CD4-positive, alpha-beta T cell treated with Interleukin-6 at 100 ng/mL for 8 hours (primary cell): ENCODE results near the gene ASAP2.

Source experiments
- DNase-seq: peaks from one replicate; pipeline ENCODE4 v3.0.0-alpha.2; 2020; ENCODE audit warnings: mixed read lengths, low spot score

ASAP2 gene

DNA sequence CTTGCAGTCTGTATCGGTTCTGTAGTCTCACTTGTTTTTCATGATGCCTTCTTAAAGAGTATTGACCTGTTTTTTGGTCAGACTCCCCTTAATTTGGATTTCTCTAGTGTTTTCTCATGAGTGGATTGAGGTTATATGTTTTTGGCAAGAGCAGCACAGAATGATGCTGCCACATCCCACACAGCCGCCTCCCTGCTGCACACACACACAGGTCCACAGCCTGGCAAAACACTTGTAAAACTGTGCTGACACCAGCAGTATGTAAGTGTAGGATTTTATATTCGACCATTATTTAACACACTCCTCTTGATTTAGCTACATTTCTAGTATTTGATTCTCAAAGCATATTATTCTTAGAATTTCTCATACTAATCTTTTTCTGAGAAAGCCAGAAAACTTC lies 148.7 kb downstream of the ASAP2 start:
- DNase-seq = no peak

DNA sequence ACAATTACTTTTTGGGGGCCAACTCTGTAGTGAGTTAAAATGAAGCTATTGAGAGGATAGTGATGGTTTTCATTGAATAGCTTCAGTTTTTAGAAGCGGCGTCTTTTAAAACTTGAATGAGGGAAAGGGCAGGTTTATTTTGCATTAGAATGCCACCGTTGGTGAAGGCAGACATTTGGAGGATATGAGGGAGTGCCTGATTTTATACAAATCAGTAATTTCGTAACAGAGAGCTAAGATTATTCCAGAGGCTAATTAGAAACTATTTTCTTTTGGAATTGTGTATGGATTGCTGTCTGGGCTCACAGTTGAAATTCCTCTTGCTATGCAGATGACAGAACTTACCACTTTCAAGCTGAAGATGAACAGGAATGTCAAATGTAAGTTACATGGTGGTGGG lies 149.1 kb downstream of the ASAP2 start:
- no peak for DNase-seq

DNA sequence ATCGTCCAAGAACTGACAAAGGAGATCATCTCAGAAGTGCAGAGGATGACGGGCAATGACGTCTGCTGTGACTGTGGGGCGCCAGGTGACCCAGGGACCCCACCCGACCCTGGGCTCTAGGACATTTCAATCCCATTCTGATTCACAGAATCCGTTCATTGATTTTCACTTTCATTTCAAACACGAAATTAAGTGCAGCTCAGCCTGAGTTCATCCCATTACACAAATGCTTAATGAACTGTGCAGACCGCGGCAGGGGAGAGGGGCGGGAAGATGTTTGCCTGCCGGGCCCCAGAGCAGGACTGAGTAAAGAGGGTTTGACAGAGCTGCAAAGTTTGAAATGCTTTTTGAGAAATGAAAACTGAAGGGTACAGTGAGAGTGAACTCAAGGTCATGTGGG lies 149.6 kb downstream of the ASAP2 start:
- no peak for DNase-seq

DNA sequence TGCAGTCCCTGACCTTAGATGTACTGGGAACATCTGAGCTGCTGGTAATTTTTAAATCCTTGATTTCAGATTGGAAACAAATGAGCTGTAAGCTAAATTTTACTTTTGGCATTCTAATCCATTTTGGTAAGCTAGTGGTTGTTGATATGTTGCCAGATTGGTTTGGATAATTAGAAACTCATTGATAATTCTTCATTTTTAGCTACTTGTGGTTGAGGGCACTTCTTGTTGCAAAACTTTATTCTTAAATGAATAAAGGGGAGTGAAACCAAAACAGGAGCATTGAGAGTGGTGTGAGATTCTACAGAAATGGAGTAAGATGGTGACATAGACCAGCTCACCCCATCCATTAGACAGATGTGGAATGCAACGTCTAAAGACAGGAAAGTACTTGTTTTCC lies 152.2 kb downstream of the ASAP2 start:
- DNase-seq = no peak

DNA sequence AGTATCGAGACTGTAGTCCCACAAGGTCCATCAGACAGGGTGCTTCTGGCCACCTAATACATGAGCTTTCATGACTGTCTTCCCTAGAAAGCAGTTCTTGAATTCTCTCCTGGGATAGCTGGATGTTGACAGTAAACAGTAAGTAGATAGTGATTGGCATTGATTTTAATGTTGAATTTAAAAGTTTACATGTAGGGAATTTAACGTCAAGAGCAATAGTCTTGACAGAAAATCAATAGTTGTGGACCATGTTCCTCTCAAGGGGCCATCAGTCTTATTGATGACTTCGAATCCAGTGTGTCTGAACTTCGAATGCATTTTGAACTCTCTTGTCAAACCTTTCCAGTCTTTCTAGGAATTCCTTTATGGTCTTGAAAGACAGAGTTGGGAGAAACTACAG lies 152.9 kb downstream of the ASAP2 start:
- no peak for DNase-seq

DNA sequence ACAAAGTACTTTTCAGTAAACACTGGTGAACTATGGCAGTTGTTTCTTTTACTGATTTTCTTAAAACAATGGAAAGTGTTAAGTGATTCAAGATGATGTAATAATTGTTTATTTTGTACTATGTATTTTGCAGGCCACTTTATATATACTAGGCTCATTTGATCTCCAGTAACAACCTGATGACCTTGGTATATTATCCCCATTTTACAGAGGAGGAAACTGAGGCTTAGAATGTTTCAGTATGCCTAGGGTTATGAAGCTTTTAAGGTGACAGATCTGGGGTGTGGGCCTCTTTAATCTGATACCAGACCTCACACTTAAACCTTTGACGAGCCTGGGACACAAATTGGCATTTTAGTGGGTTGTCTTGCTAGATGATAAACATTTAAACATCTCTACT lies 153.5 kb downstream of the ASAP2 start:
- no peak for DNase-seq

DNA sequence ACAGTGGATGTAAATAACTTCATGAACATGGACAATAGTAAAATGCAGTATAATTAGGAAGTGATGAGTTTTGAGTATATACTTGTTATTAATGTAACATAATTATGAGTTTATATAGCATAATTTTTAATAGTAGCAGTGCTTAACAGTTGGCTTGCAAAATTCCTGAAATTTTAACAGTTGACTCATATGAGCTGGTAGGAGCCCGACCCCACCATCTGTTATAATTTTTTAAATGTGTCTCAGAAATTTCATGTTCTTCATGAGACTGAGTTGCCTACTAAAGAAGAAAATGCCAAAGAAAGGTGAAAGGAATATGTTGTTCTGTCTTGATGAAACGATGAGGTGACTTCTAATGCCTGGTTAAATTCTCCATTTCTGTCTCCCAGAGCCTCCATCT lies 154.1 kb downstream of the ASAP2 start:
- no peak for DNase-seq

DNA sequence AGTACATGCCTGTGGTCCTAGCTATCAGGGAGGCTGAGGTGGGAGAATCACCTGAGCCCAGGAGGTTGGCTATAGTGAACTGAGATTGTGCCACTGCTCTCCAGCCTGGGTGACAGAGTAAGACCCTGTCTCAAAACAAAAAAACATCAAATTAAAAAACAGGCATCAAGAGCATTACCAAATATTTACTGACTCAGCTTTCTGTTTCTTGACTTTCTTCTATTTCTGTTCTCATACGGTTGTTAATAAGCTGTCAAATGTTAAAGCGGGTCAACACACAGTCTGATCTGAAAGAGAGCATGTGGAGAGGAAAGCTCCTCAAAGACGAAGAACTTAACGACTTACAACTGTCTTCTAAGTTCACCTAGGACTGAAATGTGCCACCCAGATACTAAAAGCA lies 157.8 kb downstream of the ASAP2 start:
- no peak for DNase-seq

DNA sequence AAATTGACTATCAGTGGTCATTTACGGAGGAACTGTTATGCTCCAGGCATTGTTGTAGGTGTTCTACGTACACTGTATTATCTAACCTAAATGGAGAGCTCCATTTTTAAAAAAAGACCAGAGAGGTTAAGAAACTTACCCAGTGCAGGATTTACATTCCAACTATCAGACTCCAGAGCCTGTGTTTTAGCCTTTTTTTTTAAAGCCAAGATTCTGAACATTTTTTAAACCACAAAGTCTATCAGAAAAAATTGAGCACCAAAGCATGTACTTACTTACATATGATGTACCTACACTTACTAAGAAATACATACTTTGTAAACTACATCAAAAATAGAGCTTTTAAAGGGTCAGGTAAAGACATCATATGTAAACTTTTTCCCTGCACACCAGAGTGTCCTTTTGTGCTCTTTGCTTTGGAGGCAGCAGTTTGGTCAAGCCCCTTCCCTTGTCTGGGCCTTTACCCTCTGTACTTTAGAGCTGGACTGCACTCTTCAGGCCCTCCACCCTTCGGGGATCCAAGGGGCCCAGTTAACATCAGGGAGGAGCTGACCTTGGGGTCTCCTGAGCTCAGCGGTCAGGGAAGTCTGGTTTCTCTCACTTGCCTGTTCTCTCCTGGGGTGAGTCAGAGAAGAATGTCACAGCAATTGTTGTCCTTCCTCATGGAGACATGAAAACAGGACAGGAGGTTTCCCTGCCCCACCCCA lies 158.3 kb downstream of the ASAP2 start:
- DNase-seq = no peak

DNA sequence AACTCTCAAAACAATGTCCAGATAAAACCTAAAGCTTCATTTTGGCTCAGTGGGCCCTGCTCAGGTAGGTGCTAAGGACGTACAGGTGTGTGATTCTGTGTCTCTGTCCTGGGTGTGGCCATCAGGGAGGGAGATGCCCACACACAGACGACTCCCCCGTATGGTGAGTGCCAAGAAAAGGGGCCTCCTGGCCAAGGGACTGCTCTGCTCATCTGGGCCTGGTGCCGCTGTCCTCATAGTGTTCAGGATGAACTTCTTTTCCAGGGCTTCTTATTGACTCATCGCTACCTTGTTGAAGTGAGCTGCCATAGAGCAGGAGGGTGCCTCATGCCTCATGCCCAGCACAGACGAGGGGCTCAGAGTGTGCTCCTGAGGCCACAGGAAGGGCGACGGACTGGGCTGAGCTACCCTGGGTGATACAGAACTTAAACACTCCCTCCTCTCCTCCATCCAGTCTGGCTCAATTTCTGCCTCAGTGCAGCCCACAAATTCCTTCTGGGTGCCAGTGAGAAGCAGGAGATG lies 158.9 kb downstream of the ASAP2 start:
- DNase-seq = no peak

DNA sequence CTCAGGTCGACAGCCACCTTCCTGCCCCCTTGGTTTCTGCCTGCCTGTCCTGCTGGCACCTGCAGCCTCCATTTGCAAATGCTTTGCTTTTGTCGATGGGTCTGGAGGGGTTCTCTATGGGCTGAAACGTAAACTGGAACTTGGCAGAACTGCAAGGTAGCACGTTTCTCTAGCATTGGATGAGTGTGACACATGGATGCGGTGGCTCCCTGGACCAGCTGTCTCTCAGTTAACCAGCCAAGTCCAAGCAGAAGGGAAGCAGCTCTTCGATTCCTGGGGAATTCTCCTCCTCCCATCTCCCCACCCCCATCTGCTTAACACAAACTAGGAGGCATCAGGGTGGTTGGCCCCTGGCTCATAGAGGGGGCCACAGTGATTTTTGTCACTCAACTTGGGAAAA lies 159.4 kb downstream of the ASAP2 start:
- DNase-seq = no peak

DNA sequence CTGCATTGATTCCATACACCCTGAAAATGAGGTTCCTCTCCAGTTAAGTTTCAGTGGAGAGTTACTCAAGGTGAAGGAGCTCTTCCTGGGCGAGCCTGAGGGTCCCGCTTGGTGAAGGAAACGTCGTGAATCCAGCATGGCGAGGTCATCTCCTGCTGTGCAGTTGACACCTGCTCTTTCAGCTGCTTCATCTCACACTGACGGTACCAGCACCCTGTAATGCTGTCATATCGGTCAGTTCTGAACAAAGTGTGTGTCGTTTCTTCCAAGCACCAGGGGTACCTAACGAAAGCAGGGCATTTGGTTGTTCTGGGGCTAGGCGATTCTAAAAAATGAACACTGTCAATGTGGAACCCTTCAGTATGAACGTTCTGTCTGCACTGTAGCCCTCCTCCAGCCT lies 164.1 kb downstream of the ASAP2 start:
- no peak for DNase-seq

DNA sequence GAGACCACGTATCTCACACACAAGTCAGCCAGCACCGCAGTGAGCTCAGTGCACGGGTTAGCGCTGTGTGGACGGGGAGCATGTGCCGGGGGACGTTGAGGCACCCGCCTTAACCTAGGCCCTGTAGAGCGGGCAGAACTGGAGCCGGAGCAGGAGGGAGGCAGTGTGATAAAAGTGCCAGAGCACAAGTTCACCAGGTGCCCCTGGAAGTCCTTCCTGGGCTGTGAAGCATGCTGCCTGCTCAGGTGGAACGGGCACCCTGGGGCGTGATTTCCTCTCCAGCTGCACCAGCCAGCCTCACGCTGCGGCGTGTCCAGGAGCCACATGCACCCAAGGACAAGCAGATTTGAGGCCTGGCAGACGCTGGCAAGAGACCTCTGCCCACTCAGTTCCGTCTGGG lies 166.4 kb downstream of the ASAP2 start:
- no peak for DNase-seq

DNA sequence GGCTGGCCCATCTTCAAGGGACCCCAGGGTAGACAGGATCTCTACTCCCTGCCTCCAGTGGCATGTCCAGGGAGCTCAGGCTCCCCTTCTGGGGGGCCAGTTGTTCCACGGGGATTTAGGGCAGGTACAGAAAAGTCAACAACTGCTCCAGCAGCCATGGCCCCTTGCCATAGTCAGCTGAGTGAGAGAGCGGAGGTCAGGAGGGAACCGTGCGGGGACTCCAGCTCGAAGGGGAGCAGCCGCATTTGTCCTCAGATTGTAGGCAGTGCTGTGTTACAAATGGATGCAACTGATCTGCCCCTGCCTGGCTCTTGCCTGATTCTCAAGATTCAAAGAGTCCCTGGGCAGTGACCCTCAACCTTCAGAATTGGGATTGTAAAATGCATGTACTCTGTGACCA lies 166.9 kb downstream of the ASAP2 start:
- DNase-seq = no peak

DNA sequence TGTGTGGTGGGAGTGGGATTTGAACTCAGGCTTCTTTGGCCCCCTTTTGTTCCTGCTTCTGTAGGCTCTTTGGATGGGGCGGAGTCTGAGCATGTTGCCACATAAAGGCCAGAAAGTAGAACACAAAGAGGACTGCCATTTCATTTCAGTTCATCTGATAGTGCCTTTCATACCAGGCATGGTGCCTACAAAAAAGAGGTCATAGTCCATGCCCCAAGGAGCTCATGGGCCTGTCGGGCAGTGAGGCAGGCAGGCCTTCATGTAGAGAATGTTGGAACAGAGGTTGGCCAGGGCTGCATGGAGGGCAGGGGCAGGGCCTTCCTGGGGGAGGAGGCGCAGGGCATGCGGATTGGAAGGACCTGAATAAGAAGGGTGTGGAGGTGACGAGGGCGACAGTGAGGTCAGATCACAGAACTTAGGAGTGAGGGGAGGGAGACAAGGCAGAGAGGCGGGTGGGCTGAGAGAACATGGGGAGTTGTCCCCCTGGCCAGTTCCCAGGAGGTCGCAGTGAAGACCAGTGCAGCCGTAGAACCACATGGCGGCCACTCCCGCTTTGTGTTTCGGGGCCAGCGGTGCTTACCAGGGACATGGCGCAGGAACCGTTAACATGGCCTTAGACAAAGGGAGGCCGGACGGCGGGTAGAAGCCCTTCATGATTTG lies 167.6 kb downstream of the ASAP2 start:
- no peak for DNase-seq

DNA sequence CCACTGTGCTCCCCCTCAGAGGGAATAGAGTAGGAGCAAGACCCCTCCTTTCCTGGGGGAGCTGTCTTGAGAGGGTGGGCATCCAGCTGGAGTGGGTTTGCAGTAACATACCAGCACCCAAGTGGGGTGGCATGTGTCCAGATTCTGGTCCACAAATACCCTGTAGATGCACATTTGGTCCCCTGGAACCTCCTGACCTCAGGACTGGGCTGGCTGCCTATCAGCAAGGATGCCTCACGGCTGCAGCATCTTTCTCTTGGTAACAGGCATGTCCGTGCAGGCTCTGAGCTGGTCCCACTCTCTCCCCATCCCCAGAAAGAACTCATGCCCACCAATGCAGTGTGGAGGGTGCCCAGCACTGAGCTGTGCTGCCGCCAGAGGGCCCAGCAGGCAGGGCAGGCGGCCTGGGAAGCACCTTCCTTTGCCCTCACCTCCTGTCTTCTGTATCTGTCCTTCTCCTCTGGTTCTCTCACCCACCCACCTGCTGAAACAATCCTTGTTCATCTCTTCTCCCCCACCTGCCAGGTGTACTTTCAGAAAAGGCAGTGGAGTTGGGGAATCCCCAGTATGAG lies 169.3 kb downstream of the ASAP2 start:
- no peak for DNase-seq

DNA sequence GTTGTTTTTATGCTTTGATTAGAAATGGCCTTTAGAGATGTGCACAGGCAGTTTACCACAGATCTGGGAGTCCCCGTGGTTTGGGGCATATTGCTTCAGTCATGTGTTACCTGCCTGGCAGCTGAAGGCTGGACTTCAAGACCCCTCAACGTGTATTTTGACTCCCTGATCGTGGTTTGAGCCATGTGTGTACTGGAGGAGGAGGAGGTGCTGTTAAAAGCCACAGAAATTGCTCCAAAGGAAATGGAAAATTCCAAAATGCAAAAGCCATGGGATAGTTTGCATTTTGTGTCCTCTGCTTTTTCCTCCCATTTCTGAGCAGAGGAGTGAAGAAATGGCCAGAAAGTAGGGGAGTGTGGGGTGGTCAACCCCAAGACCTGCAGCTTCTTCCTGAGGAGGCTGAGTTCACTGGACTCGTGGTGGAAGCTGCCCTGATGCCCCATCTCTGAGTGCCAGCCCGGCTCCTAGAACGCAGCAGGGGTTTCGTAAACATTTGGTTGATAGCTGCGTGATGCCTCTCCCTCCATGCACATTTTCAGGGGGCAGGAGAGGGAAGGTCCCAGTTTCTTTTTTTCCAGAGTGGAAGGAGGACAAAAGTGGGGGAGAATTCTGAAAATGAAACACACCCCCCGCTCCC lies 171.0 kb downstream of the ASAP2 start:
- DNase-seq = no peak

DNA sequence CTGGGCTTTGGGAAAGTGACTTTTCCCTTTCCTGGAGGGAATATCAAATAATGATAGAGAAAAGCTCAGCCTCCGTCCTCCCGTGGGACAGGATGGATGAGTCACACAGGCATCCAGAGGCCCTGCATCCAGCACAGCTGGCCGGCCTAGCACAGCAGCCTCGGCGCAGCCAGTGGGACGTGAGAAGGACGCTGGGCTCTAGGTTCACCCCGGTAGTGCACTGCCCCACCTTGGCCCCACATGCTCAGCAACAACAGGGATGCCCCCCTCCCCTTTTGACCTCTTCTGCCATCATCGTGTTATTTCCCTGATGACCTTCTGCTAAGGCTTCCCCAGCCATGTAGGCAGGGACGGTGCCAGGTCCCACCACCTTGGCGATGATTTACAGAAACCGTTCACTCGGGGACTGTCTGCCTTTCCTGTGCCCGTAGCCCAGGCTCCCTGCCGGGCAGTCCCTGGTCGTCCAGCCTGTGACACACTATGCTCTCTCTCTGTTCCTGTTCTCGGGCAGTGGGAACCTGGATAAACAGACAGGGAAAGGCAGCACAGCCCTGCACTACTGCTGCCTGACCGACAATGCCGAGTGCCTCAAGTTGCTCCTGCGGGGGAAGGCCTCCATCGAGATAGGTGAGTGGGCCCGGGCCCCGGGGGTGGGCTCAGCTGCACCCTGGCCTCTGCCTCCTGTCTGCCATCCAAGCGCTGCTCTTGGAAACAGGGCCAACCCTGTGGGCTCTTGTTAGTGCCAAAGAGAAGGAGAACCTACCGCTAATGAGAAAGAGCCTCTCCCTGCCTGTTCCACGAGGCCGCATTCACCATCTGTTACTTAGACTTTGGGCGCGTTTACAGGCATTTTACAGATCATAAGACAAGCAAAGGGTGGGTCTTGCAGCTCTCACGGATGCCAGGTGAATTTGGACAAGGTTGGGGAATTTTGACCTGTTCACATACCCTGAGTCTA lies 172.1 kb downstream of the ASAP2 start:
- DNase-seq = no peak

DNA sequence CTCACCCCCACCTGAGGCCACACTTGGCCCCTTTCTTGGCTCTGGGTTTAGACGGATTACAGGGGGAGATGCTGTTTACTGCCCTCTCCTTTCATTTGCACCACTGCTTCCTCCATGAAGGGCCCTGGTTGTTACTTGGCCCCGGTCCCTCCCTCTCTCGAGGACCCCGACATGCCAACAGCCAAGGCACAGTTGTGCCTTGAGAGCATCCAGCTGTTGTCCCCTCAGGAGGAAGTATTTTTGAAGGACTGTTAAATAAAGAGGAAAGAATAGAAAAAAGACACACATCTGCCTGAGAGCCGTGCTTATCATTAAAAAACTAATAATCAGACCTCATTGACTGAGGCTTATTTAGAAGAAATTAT lies 172.8 kb downstream of the ASAP2 start:
- no peak for DNase-seq

DNA sequence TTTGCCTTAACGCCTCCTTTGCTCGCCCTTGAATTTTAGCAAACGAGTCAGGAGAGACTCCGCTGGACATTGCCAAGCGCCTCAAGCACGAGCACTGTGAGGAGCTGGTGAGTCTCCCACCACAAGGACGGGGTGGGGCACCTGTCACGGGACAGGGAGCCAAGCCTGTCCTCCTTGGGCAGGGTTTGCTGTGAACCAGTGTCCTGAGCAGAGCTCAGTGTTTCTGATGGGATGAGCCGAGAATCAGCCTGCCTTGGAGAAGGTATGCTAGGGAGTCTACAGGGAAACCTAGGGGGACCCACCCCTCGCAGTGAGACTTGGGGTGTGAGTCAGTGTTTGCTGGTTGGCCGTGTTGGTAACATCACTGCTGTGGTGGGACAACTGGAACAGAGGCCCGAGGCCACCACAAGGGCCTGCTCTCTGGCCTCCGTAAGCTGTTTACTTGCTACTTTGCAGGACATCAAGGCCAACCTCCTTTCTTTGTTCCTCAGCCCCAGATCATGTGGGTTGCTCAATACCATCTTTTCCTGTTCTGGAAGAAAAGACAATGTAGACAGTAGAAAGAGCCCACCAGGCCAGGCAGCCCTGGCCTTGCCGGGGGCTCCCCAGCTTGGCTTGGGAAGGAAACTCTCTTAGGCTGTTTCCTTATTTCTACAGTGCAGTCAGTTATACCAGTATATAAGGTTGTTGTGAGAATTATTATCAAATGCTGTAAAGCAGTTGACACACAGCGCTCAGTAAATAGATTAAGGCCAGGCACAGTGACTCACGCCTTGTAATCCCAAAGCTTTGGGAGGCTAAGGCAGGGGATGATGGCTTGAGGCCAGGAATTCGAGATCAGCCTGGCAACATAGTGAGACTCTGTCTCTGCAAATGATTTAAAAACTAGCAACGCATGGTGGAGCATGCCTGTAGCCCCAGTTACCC lies 174.4 kb downstream of the ASAP2 start:
- no peak for DNase-seq
